ENCODE measurements around the gene KLF14.

GRCh38 chr7:130697820-130698219 lies 36.2 kb downstream of the KLF14 start:
- no peak for TF ChIP-seq EZH2 (IDR thresholded peaks at IDR 0.05; ENCODE audit: insufficient read depth, poor library complexity, severe bottlenecking)
- TF ChIP-seq EZH2phosphoT487 (IDR thresholded peaks at IDR 0.05; ENCODE audit: insufficient read depth, low read depth), result no peak
